ENCODE results near the gene DNHD1.

The DNHD1 gene

DNA sequence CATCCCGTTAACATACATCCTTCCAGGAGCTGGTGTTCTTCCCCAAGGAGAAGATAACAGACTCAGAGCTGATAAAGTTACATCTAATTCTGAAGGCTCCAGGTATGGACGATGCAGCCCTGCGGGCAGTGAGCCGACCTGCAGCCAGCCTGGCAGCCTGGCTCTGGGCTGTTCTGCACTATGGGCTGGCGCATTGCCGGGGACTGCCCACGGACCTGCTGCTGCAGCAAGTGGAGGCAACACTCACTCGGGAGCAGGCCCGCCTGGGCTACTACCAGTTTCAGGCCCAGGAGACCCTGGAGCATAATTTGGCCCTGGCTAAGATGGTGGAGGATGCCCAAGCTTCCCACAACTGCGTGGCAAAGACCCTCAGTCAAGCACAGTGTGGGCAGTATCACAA, 66.6 kb downstream of the DNHD1 start:
- TF ChIP-seq, protein P1, sequence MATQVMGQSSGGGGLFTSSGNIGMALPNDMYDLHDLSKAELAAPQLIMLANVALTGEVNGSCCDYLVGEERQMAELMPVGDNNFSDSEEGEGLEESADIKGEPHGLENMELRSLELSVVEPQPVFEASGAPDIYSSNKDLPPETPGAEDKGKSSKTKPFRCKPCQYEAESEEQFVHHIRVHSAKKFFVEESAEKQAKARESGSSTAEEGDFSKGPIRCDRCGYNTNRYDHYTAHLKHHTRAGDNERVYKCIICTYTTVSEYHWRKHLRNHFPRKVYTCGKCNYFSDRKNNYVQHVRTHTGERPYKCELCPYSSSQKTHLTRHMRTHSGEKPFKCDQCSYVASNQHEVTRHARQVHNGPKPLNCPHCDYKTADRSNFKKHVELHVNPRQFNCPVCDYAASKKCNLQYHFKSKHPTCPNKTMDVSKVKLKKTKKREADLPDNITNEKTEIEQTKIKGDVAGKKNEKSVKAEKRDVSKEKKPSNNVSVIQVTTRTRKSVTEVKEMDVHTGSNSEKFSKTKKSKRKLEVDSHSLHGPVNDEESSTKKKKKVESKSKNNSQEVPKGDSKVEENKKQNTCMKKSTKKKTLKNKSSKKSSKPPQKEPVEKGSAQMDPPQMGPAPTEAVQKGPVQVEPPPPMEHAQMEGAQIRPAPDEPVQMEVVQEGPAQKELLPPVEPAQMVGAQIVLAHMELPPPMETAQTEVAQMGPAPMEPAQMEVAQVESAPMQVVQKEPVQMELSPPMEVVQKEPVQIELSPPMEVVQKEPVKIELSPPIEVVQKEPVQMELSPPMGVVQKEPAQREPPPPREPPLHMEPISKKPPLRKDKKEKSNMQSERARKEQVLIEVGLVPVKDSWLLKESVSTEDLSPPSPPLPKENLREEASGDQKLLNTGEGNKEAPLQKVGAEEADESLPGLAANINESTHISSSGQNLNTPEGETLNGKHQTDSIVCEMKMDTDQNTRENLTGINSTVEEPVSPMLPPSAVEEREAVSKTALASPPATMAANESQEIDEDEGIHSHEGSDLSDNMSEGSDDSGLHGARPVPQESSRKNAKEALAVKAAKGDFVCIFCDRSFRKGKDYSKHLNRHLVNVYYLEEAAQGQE (IDR thresholded peaks at IDR 0.05; ENCODE audit: insufficient read depth in 1 of 2, low read depth in 2 of 2, low read length in 2 of 2) = no peak
- TF ChIP-seq POLR2AphosphoS5 (IDR thresholded peaks at IDR 0.05; ENCODE audit: low read depth, low read length) = no peak
- no peak for TF ChIP-seq FOXP2 (optimal IDR thresholded peaks at IDR 0.05; ENCODE audit: borderline replicate concordance, extremely low read depth, extremely low read length, insufficient read depth)
- no peak for TF ChIP-seq SIN3A (IDR thresholded peaks at IDR 0.05; ENCODE audit: borderline replicate concordance, insufficient read depth, low read length)
- TF ChIP-seq TAF1 (IDR thresholded peaks at IDR 0.05; ENCODE audit: borderline replicate concordance, insufficient read depth, low read length) = no peak

DNA sequence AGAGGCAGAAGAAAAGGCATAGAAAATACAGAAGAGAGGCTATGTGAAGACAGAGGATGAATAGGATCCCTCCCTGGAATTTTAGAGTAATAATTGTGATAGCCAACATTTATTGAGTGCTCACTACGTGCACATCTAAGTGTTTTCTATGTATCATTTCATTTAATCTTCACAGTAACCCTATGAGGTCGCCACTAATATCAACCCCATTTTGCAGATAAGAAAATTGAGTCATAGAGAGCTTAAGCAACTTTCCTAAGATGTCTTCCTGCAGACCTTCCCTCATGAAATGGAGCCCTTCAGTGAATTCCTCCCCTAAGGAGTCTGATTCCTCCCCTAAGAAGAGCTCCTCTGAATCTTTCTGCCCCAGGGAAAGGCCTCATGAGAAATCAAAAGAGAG, 68.2 kb downstream of the DNHD1 start:
- no peak for TF ChIP-seq SIN3A (IDR thresholded peaks at IDR 0.05; ENCODE audit: borderline replicate concordance, insufficient read depth, low read length)
- no peak for TF ChIP-seq POLR2AphosphoS5 (IDR thresholded peaks at IDR 0.05; ENCODE audit: low read depth, low read length)
- no peak for TF ChIP-seq TAF1 (IDR thresholded peaks at IDR 0.05; ENCODE audit: borderline replicate concordance, insufficient read depth, low read length)
- no peak for TF ChIP-seq FOXP2 (optimal IDR thresholded peaks at IDR 0.05; ENCODE audit: borderline replicate concordance, extremely low read depth, extremely low read length, insufficient read depth)
- TF ChIP-seq, protein P1 (IDR thresholded peaks at IDR 0.05; ENCODE audit: insufficient read depth in 1 of 2, low read depth in 2 of 2, low read length in 2 of 2) = no peak

DNA sequence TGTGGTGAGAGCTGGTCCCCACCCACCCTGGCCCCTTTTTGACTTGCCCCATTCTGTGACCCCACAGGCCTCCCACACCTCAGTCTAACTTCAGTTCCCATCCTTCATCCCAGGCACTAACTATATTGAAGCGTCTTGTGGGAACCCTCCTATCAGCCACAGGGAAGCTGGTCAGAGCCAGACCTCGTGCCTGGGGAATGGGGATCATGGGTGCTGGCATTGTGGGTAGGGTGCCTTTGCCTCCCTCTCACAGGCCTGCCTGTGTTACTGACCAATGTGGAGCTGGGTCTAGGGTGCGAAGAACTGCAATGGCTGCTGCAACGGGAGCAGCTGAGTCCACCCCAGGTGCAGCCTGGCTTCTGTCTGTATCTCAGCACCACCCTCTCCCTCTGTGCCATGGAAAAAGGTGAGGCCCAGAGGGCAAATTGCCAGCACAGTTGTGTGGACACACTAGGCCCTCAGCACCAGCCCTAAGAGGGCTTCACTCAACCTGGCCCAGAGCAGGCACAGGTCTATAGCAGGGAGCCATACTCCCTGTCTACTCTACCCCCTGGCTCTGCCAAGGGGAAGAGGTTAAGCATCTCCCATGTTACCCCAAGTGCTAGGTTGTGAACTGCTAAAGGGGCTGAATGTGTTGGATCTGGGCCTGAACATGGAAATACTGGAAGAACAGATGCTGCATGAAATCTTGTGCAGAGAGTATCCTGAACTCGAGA, 69.1 kb downstream of the DNHD1 start:
- no peak for TF ChIP-seq SIN3A (IDR thresholded peaks at IDR 0.05; ENCODE audit: borderline replicate concordance, insufficient read depth, low read length)
- no peak for TF ChIP-seq FOXP2 (optimal IDR thresholded peaks at IDR 0.05; ENCODE audit: borderline replicate concordance, extremely low read depth, extremely low read length, insufficient read depth)
- TF ChIP-seq POLR2AphosphoS5 (IDR thresholded peaks at IDR 0.05; ENCODE audit: low read depth, low read length) = no peak
- TF ChIP-seq, protein P1 (IDR thresholded peaks at IDR 0.05; ENCODE audit: insufficient read depth in 1 of 2, low read depth in 2 of 2, low read length in 2 of 2) = no peak
- TF ChIP-seq TAF1 (IDR thresholded peaks at IDR 0.05; ENCODE audit: borderline replicate concordance, insufficient read depth, low read length) = no peak

DNA sequence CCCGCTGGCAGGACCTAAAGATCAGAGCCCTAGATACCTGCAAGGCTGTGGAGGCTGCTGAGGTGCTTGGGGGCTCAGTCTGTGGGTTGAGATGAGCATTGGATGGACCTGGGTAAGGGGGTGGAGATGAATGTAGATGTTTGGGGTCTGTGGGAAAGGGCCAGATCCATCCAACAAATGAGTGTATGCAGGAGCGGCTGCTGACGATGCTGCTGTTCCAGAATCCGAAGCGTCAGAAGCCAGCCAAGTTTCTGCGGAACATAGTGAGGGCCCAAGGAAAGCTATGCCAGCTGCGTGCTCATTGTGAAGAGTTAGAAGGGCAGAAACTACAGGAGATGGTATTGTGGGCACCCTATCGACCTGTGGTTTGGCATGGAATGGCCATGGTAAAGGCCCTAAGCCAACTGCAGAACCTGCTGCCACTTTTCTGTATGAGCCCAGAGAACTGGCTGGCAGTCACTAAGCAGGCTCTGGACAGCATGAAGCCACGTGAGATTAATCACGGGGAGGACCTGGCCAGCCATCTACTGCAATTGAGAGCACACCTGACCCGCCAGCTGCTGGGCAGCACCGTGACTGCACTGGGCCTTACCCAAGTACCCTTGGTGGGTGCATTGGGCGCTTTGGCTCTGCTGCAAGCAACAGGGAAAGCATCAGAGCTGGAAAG, 69.8 kb downstream of the DNHD1 start:
- TF ChIP-seq, protein P1 (IDR thresholded peaks at IDR 0.05; ENCODE audit: insufficient read depth in 1 of 2, low read depth in 2 of 2, low read length in 2 of 2) = no peak
- no peak for TF ChIP-seq POLR2AphosphoS5 (IDR thresholded peaks at IDR 0.05; ENCODE audit: low read depth, low read length)
- TF ChIP-seq FOXP2 (optimal IDR thresholded peaks at IDR 0.05; ENCODE audit: borderline replicate concordance, extremely low read depth, extremely low read length, insufficient read depth) = no peak
- TF ChIP-seq SIN3A (IDR thresholded peaks at IDR 0.05; ENCODE audit: borderline replicate concordance, insufficient read depth, low read length) = no peak
- TF ChIP-seq TAF1 (IDR thresholded peaks at IDR 0.05; ENCODE audit: borderline replicate concordance, insufficient read depth, low read length) = no peak
